SJSA1 (cell line): ENCODE data around the gene RAB34. TPM values are rescaled to one million over a fixed set of nuclear protein-coding genes. Genes with fewer than 3 reads are reported as not detected.

Source experiments
- DNase-seq, 2 experiments: peaks; one replicate each; pipeline ENCODE4 v3.0.0-alpha.2; 2015 to 2020; ENCODE audit warnings: low spot score in 2 of 2, low read depth in 1 of 2
- H3K27ac ChIP-seq: fragments of 250-450 bp; sonication (Bioruptor Pico); 2 replicates; pipeline ENCODE4 v1.5.1; 2020; ENCODE audit warnings: mild to moderate bottlenecking, moderate library complexity
- H3K27me3 ChIP-seq: fragments of 250-450 bp; sonication (Bioruptor Pico); replicated peaks from 2 replicates; pipeline ENCODE4 v1.5.1; 2020; ENCODE audit warnings: mild to moderate bottlenecking, moderate library complexity
- H3K36me3 ChIP-seq: fragments of 250-450 bp; sonication (Bioruptor Pico); 2 replicates; pipeline ENCODE4 v1.5.1; 2020; ENCODE audit warnings: mild to moderate bottlenecking
- H3K4me1 ChIP-seq: fragments of 250-450 bp; sonication (Bioruptor Pico); replicated peaks from 2 replicates; pipeline ENCODE4 v1.6.1; 2021; ENCODE audit warnings: mild to moderate bottlenecking
- H3K4me3 ChIP-seq: fragments of 250-450 bp; sonication (Bioruptor Pico); 2 replicates; pipeline ENCODE4 v1.5.1; 2020; ENCODE audit warnings: mild to moderate bottlenecking
- H3K9me3 ChIP-seq: fragments of 250-450 bp; sonication (Bioruptor Pico); replicated peaks from 2 replicates; pipeline ENCODE4 v1.5.1; 2020; ENCODE audit warnings: mild to moderate bottlenecking
- total RNA-seq: library from RNA; depleted of rRNA; stranded (reverse); fragments of >200 nt; shearing (Covaris generic); gene quantifications from 2 replicates; pipeline ENCODE4 v1.2.3, GENCODE V29; 2014

The RAB34 gene
- total RNA-seq, 1 experiment from 2014 or later, result 1,039 TPM

DNA sequence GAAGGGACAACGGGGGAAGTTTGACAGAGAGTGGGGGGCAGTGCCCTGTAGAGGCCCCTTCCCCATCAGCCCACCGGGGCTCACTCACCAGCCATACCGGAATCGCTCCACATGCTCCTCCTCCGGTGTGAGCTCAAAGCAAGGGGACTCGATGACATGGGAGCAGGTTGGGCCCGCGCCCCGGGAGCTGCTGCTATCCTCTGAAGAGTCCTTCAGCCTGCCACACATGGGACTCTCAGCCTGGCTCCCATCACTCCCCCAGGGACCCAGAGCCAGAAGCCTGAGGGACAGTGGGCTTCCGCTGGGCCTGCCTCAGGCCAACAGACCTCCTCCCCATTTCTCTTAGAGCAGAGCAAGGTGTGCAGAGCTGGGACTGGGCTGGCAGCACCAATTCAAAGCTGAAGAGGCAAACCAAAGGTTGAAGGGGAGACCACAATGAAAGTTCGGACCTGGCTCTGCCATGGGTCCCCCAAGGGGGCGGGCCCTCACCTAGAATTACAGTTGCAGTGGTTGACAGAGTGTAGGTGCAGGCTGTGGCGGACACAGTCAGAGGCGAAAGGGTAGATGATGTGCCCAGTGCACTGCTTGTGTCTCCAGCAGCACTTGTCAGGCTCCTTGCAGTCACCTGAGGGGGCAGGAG lies 13.3 kb downstream of the RAB34 start:
- Histone ChIP-seq H3K27me3 (no peaks in the 10 kb centered on the region), H3K4me3 (no peak overlapping the region), H3K9me3 (no peaks in the 10 kb centered on the region), H3K27ac (no peak overlapping the region), H3K36me3 (peaks cover 81% of the 10 kb centered on the region), H3K4me1 (no peaks in the 10 kb centered on the region)
- DNase-seq, result no peak

- H3K4me1 ChIP-seq, result no peaks in the 10 kb centered on the region
- no peaks in the 10 kb centered on the region for H3K9me3 ChIP-seq
- no peak for DNase-seq
- no peak overlapping the region for H3K27ac ChIP-seq
- H3K4me3 ChIP-seq, result no peak overlapping the region
- H3K36me3 ChIP-seq, result peaks cover 82% of the 10 kb centered on the region
- no peaks in the 10 kb centered on the region for H3K27me3 ChIP-seq
Measured at GRCh38 chr17:28703552-28704218, 14.0 kb downstream of the RAB34 start.

GRCh38 chr17:28702752-28703150 lies 14.9 kb downstream of the RAB34 start:
- Histone ChIP-seq H3K9me3 (no peaks in the 10 kb centered on the region), H3K4me1 (no peaks in the 10 kb centered on the region), H3K36me3 (peaks cover 85% of the 10 kb centered on the region), H3K4me3 (no peak overlapping the region), H3K27me3 (no peaks in the 10 kb centered on the region), H3K27ac (no peak overlapping the region)
- no peak for DNase-seq

DNA sequence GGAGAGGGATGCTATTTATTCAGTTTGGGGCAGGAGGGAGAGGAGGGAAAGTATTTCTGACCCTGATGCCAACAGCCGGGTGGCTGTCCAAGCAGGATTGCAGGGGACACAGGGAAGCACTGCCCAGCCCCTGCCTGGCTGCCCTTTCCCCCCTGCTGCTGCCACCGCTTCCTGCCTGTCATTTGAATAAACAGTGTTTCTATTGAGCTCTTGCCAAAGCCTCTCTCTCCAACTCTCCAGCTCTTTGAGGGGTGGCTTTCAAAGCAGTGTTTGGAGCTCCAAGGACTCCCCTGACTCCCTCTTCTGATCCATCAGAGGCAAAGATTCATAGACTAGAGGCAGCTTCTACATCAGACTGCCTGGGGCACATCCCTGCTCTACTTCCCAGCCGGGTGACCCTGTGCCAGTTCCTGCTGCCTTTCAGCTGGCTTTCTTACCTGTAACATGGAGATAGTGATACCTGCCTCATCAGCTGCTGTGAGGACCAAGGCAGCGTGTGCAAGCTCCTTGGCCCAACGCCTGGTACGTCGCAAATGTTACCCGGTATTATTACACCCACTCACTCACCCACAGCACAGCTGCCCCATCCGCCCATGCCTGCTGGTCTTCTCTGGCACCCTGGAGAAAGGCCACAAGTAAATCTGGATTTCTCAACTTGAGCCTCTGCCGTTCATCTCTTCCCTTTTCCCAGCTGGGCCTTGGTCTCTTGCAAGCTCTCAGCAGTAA lies 15.5 kb downstream of the RAB34 start:
- Histone ChIP-seq H3K4me3 (no peak overlapping the region), H3K9me3 (no peaks in the 10 kb centered on the region), H3K27me3 (no peaks in the 10 kb centered on the region), H3K36me3 (peaks cover 89% of the 10 kb centered on the region), H3K27ac (no peak overlapping the region), H3K4me1 (no peaks in the 10 kb centered on the region)
- DNase-seq, result no peak

GRCh38 chr17:28700830-28701492 lies 16.7 kb downstream of the RAB34 start:
- H3K27ac ChIP-seq, result no peak overlapping the region
- H3K4me1 ChIP-seq, result no peaks in the 10 kb centered on the region
- H3K27me3 ChIP-seq, result no peaks in the 10 kb centered on the region
- DNase-seq, result no peak
- H3K4me3 ChIP-seq, result no peak overlapping the region
- peaks cover 96% of the 10 kb centered on the region for H3K36me3 ChIP-seq
- H3K9me3 ChIP-seq, result no peaks in the 10 kb centered on the region

- H3K36me3 ChIP-seq, result peaks cover 98% of the 10 kb centered on the region
Measured at GRCh38 chr17:28700278-28700677, 17.4 kb downstream of the RAB34 start.

DNA sequence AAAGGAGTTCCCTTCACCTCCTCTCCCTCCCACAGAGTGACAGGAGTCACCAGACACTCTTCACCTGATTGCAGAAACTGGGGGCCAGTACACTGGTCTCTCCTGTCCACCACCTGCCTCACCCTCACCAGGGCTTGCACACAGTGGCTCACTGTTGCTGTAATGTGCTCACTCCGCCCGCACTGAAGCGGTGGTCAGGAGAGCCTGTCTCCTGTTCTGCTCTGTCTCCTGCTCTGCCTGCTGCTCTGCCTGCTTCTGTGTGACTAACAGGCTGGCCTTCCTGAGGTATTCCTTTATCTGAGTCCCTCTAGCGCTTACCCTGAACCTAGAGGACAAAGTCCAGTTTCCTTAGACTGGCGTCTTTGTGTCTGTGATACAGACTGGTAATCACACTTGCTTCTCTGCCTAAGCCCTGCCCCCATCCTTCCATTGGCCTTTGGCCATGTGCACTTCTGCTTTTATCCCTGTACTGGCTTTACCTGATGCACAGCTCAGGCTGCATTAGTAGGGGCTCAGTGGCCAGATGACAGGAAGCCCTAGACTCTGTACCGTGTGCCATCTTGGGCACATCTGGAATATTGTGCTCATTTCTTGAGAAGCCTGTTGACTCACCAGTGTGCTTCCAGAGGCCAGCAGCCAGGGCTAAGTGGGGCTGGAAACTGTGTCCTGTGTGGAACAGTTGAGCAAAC lies 19.3 kb downstream of the RAB34 start:
- Histone ChIP-seq H3K4me3 (no peak overlapping the region), H3K27ac (no peak overlapping the region), H3K36me3 (peaks cover 99% of the 10 kb centered on the region), H3K27me3 (no peaks in the 10 kb centered on the region), H3K9me3 (no peaks in the 10 kb centered on the region), H3K4me1 (no peaks in the 10 kb centered on the region)
- DNase-seq, result no peak

More at GRCh38 chr17:28700278-28700677, 17.4 kb downstream of the RAB34 start:
- no peak for DNase-seq
- Histone ChIP-seq H3K4me3 (no peak overlapping the region), H3K27ac (no peak overlapping the region), H3K4me1 (no peaks in the 10 kb centered on the region), H3K27me3 (no peaks in the 10 kb centered on the region), H3K9me3 (no peaks in the 10 kb centered on the region)

GRCh38 chr17:28693869-28694268 lies 23.8 kb downstream of the RAB34 start:
- Histone ChIP-seq H3K4me3 (no peak overlapping the region), H3K27me3 (no peaks in the 10 kb centered on the region), H3K36me3 (peaks cover 91% of the 10 kb centered on the region), H3K9me3 (no peaks in the 10 kb centered on the region), H3K4me1 (no peaks in the 10 kb centered on the region), H3K27ac (no peak overlapping the region)
- DNase-seq, result no peak

DNA sequence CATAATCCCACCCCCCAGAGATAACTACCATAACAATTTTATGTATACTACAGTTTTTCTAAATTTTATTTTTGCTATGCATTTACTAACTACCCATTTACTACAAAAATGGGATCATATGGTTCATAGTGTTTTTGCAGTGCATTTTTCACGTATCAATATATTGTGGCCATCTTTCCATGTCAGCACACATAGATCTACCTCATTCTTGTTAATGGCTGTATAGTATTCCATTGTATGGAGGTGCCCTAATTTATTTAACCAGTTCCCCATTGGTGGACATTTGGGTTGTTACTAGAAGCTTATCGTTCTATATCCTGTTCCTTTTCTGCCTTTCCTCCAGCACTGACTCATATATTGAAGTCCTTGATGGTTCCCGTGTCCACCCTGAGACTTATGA lies 28.7 kb downstream of the RAB34 start:
- H3K4me1 ChIP-seq, result no peaks in the 10 kb centered on the region
- no peak overlapping the region for H3K4me3 ChIP-seq
- peaks cover 89% of the 10 kb centered on the region for H3K36me3 ChIP-seq
- no peaks in the 10 kb centered on the region for H3K9me3 ChIP-seq
- H3K27me3 ChIP-seq, result no peaks in the 10 kb centered on the region
- no peak for DNase-seq
- no peak overlapping the region for H3K27ac ChIP-seq

- no peaks in the 10 kb centered on the region for H3K9me3 ChIP-seq
- no peaks in the 10 kb centered on the region for H3K27me3 ChIP-seq
- no peak overlapping the region for H3K4me3 ChIP-seq
- H3K36me3 ChIP-seq, result peaks cover 88% of the 10 kb centered on the region
- no peaks in the 10 kb centered on the region for H3K4me1 ChIP-seq
- H3K27ac ChIP-seq, result no peak overlapping the region
- DNase-seq, result no peak
Measured at GRCh38 chr17:28688481-28688880, 29.2 kb downstream of the RAB34 start.

GRCh38 chr17:28686296-28686695 lies 31.4 kb downstream of the RAB34 start:
- Histone ChIP-seq H3K4me3 (no peak overlapping the region), H3K27ac (no peak overlapping the region), H3K36me3 (peaks cover 97% of the 10 kb centered on the region), H3K4me1 (no peaks in the 10 kb centered on the region), H3K9me3 (no peaks in the 10 kb centered on the region), H3K27me3 (no peaks in the 10 kb centered on the region)
- DNase-seq, result no peak

DNA sequence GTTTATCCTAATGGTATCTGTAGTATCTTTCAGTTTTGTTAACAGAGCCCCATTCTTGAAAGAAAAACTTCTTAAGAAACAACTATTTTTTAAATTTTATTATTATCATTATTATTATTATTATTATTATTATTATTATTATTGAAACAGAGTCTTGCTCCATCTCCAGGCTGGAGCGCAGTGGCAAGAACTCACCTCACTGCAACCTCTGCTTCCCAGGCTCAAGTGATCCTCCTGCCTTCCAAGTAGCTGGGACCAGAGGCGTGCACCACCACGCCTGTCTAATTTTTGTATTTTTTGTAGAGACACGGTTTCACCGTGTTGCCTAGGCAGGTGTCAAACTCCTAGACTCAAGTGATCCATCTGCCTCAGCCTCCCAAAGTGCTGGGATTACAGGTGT lies 32.3 kb downstream of the RAB34 start:
- H3K27me3 ChIP-seq, result no peaks in the 10 kb centered on the region
- H3K4me1 ChIP-seq, result no peaks in the 10 kb centered on the region
- no peaks in the 10 kb centered on the region for H3K9me3 ChIP-seq
- no peak overlapping the region for H3K27ac ChIP-seq
- no peak for DNase-seq
- peaks cover 97% of the 10 kb centered on the region for H3K36me3 ChIP-seq
- no peak overlapping the region for H3K4me3 ChIP-seq

- DNase-seq, result no peak
- H3K27me3 ChIP-seq, result no peaks in the 10 kb centered on the region
- H3K36me3 ChIP-seq, result peaks cover 97% of the 10 kb centered on the region
- no peaks in the 10 kb centered on the region for H3K4me1 ChIP-seq
- no peak overlapping the region for H3K4me3 ChIP-seq
- H3K27ac ChIP-seq, result no peak overlapping the region
- H3K9me3 ChIP-seq, result no peaks in the 10 kb centered on the region
Measured at GRCh38 chr17:28684963-28685362, 32.7 kb downstream of the RAB34 start.
